ENCODE measurements around the gene BCL7B.
"Not testable (repeated sequence)": the region's sequence is repeated elsewhere in the genome, so short reads cannot be mapped to it uniquely, and the experiment has no call there.

Gene BCL7B

DNA sequence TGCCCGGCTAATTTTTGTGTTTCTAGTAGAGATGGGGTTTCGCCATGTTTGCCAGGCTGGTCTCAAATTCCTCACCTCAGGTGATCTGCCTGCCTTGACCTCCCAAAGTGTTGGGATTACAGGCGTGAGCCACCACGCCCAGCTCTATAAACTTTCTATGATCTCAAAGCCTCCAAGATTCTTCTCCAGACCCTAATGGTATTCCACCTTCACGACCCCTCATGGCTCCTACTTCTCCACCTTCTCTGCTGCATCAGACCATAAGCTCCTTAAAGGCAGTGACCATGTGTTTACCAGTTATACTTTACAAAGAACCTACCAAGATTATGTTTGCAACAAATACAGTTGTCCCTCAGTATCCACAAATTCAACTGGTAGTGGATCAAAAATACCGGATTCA lies 25.3 kb downstream of the BCL7B start:
- DNase-seq: no peak

- DNase-seq: no peak
These were observed 26.7 kb downstream of the BCL7B start for GRCh38 chr7:73530800-73531199.

DNA sequence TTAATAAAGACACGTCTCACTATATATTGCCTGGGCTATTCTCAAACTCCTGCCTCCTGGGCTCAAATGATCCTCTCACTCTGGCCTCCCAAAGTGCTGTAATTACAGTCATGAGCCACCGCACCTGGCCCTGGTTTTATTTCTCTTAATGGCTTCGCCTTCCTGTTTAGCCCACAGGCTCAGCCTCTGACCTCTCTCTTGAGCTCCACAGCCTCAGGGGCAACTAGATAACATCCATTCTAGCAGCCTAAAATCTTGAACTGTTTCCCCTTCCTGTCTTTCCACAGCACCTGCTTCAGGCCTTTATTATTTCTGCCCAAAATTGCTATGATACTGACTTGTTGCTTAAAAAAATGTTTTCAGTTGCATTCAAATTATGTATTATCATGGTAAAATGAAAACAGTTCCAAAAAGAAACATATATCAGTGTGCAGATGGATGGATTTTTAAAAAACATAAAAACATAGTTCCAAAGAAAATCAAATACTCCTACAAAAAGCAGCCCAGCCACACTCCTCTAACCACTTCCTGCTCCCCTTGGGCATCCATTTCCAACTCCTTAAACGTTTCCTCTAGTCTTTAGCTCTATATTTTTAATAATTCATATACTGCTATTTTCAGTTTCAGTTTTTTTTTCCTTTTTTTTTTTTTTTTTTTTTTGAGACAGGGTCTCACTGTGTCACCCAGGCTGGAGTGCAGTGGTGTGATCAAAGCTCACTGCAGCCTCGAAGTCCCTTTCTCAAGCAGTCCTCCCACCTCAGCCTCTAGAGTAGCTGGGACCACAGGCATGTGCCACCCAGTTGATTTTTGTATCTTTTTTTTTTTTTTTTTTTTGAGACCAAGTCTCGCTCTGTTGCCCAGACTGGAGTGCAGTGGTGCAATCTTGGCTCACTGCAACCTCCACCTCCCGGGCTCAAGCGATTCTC lies 30.3 kb downstream of the BCL7B start:
- DNase-seq: peak; percentile 88

- DNase-seq: not testable (repeated sequence)
These were observed 31.4 kb downstream of the BCL7B start for GRCh38 chr7:73526158-73526494.

DNA sequence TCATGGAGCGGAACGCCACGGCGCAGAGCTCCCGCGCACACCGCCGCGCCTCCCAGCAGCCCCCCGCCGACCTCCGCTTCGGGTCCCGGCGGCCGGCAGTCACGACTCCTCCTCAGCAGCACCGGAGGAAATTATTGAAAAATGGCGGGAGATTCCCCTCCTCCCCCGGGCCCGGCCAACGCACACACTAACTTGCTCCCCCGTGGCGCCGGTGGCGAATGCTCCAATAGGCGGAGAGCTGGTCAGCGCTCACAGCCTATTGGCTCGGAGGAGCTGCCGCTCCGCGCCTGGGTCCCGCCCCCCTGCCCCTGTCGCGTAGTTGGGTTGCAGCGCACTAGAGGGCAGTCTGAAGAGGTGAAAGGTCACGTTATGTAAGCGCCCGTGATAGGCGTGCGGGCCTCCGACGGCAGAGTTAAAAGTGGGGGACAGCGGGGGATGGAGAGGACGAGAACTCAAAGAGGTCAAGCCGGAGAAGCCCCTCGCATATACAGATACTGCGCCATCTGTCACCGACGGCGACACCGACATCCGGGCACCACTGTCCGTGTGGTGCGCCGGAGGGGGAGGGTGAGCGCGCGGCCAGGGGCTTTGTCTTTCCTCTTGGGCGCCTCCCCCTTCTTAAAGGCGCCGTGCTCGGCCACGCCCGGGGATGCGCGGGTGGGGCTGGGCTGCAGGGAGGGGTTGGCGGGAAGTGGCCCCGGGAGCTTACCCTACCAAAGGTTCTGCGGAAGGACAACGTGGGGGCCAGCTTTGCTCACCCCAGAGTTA lies 35.2 kb downstream of the BCL7B start, which contains the start of gene BAZ1B:
TSS of gene BAZ1B (minus strand) at position 189 of the 768 bp plus-strand sequence. CDS start 360 bp downstream, outside the sequence.
- peak; percentile 98 for DNase-seq

GRCh38 chr7:73521636-73522104 lies 35.8 kb downstream of the BCL7B start:
- DNase-seq: peak; percentile 68

DNA sequence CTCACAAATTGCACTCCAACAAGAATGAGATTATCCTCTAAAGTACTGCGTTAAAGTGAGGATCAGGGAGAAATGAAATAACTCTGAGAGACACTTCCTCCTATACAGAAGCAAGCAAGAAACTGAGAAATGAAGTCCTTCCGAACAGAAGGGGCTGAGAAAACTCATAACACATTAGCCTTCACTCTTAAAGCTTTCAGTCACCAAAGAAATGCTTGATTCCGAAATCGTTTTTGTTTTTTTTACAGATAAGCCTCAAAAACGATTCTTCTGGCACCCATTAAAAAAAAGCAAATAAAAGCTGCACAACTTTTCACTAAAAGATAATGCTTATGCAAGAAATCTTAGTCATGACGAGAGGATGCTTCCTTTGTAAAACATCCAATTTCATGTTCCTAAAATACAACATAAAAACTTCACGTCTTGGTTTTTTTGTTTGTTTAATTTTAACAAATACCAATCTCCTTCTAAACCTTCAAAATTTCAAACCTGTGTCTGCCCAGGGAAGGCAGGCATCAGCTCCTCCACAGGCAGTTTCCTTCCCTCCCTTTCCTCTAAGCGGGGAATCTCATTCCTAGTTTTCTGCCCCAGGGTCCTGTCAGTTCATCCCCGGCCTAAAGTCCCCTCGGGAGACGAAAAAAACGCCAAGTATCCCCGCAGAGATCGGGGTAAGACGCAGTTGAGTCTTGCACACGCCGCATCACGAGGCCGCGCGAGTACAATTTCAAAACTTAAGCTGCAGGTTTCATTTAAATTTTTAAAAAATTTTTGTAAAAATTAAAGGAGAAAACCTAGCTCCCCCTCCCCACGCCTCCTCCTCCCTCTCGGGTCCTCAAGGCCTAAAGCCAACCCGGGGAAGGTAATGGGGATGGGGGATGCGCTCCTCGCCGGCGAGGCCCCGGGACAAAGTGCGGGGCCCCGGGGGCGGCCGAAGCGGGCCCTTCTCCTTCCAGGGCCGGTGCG lies 36.5 kb downstream of the BCL7B start:
- DNase-seq: peak; percentile 21

GRCh38 chr7:73519867-73520672 lies 37.4 kb downstream of the BCL7B start:
- DNase-seq: no peak

- DNase-seq: no peak
These were observed 39.0 kb downstream of the BCL7B start for GRCh38 chr7:73518470-73518869.

- no peak for DNase-seq
These were observed 40.1 kb downstream of the BCL7B start for GRCh38 chr7:73517241-73517995.

- no peak for DNase-seq
These were observed 42.3 kb downstream of the BCL7B start for GRCh38 chr7:73515178-73515577.

DNA sequence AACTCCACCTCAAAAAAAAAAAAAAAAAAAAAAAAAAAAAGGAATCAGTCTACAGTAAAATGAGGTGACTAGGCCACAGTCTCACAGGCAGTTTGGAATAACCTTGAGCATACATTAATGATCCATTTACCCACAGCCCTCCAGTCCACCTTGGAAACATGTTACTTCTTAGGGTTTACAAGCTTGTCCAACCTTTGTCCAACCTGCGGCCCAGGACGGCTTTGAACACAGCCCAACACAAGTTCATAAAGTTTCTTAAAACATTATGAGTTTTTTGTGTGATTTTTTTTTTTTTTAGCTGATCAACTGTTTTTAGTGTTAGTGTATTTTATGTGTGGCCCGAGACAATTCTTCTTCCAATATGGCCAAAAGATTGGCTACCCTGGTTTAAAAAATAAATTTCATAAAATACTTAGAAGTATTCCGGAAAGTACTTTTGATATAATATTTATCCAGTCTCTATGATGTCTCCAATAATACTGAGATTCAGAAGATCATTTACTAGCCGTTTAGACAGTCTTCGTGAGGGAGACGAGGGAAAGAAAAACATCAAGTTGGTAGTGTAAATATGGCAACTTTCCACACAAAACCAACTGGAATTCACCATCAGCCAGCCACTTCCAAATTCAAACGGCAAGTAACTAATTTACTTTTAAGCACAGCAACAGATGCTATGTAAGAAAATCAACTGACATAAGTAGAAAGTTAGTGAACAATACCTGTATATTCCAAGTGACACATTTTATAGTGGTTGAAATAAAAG lies 45.3 kb downstream of the BCL7B start:
- DNase-seq: no peak

- DNase-seq: no peak
These were observed 48.0 kb downstream of the BCL7B start for GRCh38 chr7:73509463-73509862.

- no peak for DNase-seq
These were observed 49.9 kb downstream of the BCL7B start for GRCh38 chr7:73507556-73507955.

- no peak for DNase-seq
These were observed 52.6 kb downstream of the BCL7B start for GRCh38 chr7:73504920-73505319.

DNA sequence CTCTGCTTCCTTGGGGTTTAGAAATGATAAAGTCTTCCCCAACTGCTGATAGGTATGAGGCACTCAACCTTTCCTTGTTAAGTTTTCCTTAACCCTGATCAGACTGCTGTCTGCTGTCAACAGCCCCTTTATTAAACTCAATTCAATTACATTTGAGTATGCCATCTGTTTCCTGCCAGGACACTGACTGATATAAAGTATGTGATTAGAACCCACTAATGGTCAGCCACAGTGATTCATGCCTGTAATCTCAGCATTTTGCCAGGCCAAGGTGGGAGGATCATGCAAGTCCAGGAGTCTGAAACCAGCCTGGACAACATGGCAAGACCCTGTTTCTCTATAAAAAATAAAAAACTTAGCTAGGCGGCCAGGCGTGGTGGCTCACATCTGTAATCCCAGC lies 53.5 kb downstream of the BCL7B start:
- no peak for DNase-seq

- no peak for DNase-seq
These were observed 54.3 kb downstream of the BCL7B start for GRCh38 chr7:73503229-73503628.

- no peak for DNase-seq
These were observed 60.9 kb downstream of the BCL7B start for GRCh38 chr7:73496626-73497025.

DNA sequence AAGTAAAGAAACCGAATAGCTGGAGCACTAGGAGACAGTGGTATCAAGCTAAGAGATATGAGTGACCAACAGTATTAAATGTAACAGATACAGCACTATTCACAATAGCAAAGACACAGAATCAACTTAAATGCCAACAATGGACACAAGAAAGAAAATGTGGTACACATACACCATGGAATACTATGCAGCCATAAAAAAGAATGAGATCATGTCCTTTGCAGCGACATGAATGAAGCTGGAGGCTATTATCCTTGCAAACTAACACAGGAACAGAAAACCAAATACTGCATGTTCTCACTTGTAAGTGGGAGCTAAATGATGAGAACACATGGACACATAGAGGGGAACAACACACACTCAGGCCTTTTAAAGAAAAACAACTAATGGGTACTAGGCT lies 62.0 kb downstream of the BCL7B start:
- DNase-seq: not testable (repeated sequence)

- DNase-seq: no peak
These were observed 67.5 kb downstream of the BCL7B start for GRCh38 chr7:73489976-73490375.

All from NCI-H146 (cell line).